Lung (tissue), 12 donors: Measurements from ENCODE around the gene UXS1. TPM values are rescaled to one million over a fixed set of nuclear protein-coding genes. Genes with fewer than 3 reads are reported as not detected.

Experiments used
- ATAC-seq: fragments of 200-7000 bp; cut with Tn5 transposase; one replicate; pipeline ENCODE4 v1.9.1; 2020; ENCODE audit warnings: moderate number of reproducible peaks; ENCODE audit not compliant: insufficient read depth, low FRiP score
- DNase-seq, 3 donors: peaks; one replicate each; pipeline ENCODE4 v3.0.0-alpha.2; 2013 to 2017
- H3K27ac ChIP-seq, 2 donors: one replicate each; pipeline ENCODE4 v1.5.1; 2013; ENCODE audit warnings: mild to moderate bottlenecking in 2 of 2, moderate library complexity in 2 of 2, control low read depth in 1 of 2, inconsistent platforms in 1 of 2, low read depth in 1 of 2, low read length in 1 of 2
- H3K27me3 ChIP-seq, 3 donors: one replicate each; pipeline ENCODE4 v1.5.1; 2013; ENCODE audit warnings: low read length in 2 of 3; ENCODE audit not compliant: control insufficient read depth in 3 of 3, insufficient read depth in 3 of 3
- H3K36me3 ChIP-seq, 4 donors: one replicate each; pipeline ENCODE4 v1.5.1; 2013; ENCODE audit warnings: low read length in 4 of 4, mild to moderate bottlenecking in 1 of 4, moderate library complexity in 1 of 4; ENCODE audit not compliant: control insufficient read depth in 4 of 4, insufficient read depth in 4 of 4
- H3K4me1 ChIP-seq, 5 donors: one replicate each; pipeline ENCODE4 v1.5.1; 2013; ENCODE audit warnings: low read length in 5 of 5, mild to moderate bottlenecking in 2 of 5, moderate library complexity in 1 of 5; ENCODE audit not compliant: control insufficient read depth in 5 of 5, insufficient read depth in 5 of 5
- H3K4me3 ChIP-seq: one replicate; pipeline ENCODE4 v1.5.1; 2013; ENCODE audit warnings: mild to moderate bottlenecking, control low read depth, moderate library complexity
- H3K9ac ChIP-seq, 2 donors: one replicate each; pipeline ENCODE4 v1.5.1; 2013; ENCODE audit warnings: low read length in 2 of 2, control low read depth in 1 of 2; ENCODE audit not compliant: insufficient read depth in 1 of 2
- H3K9me3 ChIP-seq, 4 donors: one replicate each; pipeline ENCODE4 v1.5.1; 2013; ENCODE audit warnings: low read length in 3 of 4, mild to moderate bottlenecking in 1 of 4, moderate library complexity in 1 of 4; ENCODE audit not compliant: control insufficient read depth in 4 of 4, insufficient read depth in 3 of 4
- WGBS, 2 donors: extraction: QIAGEN DNeasy Blood & Tissue Kit; methylation state at CpG; one replicate each; pipeline ENCODE4 v1.1.7; 2013; 5-methylcytosine and 5-hydroxymethylcytosine counted together
- polyA plus RNA-seq, 2 donors: library from polyadenylated mRNA; stranded (reverse); fragments of 200-250 nt; gene quantifications; one replicate each; pipeline ENCODE4 v1.2.1, GENCODE V29; 2013
- total RNA-seq, 2 donors: library from RNA; depleted of rRNA in 1 of 2; stranded (reverse); fragments of >200 nt in 1 of 2; gene quantifications; one replicate each; pipeline ENCODE4 v1.2.1, GENCODE V29; 2014 to 2021
- TF ChIP-seq, protein P1 (sequence below): IDR thresholded peaks from 2 replicates; pipeline ENCODE4 v1.5.1; 2012; ENCODE audit warnings: mild to moderate bottlenecking; ENCODE audit errors: control extremely low read depth, extremely low read depth
- donor health status: control.
- donor health status: control.
- donor health status: Bipolar disorder and iron deficiency.
- donor health status: healthy.
- donor health status: DM: yes; HTN: yes; CAD: no.

Gene UXS1
- total and polyA plus RNA-seq, 4 donors, result 24.6 to 96.5 (median 43.1) TPM

GRCh38 chr2:106147665-106148064 lies 46.4 kb downstream of the UXS1 start:
- 87 to 94% methylated on average over 3 of the region's 3 CpGs for WGBS, 2 donors
- H3K9me3 ChIP-seq, result no peaks in the 10 kb centered on the region
- no peak for ATAC-seq
- peaks cover 0 to 6% (median 5%) of the 10 kb centered on the region in 4 donors for H3K36me3 ChIP-seq
- no peak overlapping the region for H3K9ac ChIP-seq
- H3K27me3 ChIP-seq, result no peaks in the 10 kb centered on the region
- no peak for DNase-seq
- H3K27ac ChIP-seq, result no peak overlapping the region
- H3K4me3 ChIP-seq, result no peak overlapping the region
- peaks cover 0 to 3% (median 0%) of the 10 kb centered on the region in 5 donors for H3K4me1 ChIP-seq
- TF ChIP-seq, protein P1, sequence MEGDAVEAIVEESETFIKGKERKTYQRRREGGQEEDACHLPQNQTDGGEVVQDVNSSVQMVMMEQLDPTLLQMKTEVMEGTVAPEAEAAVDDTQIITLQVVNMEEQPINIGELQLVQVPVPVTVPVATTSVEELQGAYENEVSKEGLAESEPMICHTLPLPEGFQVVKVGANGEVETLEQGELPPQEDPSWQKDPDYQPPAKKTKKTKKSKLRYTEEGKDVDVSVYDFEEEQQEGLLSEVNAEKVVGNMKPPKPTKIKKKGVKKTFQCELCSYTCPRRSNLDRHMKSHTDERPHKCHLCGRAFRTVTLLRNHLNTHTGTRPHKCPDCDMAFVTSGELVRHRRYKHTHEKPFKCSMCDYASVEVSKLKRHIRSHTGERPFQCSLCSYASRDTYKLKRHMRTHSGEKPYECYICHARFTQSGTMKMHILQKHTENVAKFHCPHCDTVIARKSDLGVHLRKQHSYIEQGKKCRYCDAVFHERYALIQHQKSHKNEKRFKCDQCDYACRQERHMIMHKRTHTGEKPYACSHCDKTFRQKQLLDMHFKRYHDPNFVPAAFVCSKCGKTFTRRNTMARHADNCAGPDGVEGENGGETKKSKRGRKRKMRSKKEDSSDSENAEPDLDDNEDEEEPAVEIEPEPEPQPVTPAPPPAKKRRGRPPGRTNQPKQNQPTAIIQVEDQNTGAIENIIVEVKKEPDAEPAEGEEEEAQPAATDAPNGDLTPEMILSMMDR, result no peak

DNA sequence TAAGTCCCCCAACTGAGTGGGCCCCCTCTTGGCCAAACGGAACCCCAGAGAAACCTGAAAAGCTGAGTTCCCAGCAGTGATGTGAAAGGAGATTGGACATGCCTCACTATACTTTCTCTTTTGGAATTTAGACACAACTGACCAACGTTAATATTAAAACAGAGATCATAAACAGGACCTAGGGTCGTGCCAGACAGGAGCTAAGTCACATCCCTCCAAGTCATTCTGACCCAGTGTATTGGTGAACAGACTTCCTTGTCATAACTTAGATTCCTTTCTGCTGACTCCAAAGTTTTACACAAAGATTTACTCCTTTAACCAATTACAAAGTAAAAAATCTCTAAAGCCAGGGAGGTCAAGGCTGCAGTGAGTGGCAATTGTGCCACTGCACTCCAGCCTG lies 46.9 kb downstream of the UXS1 start:
- H3K9ac ChIP-seq, result no peak overlapping the region
- H3K27me3 ChIP-seq, result no peaks in the 10 kb centered on the region
- no peak overlapping the region for H3K27ac ChIP-seq
- DNase-seq, result no peak
- 58 to 79% methylated on average over 3 of the region's 3 CpGs for WGBS, 2 donors
- TF ChIP-seq, protein P1, result no peak
- no peaks in the 10 kb centered on the region for H3K9me3 ChIP-seq
- no peak for ATAC-seq
- H3K36me3 ChIP-seq, result peaks cover 0 to 6% (median 5%) of the 10 kb centered on the region in 4 donors
- H3K4me3 ChIP-seq, result no peak overlapping the region
- peaks cover 0 to 5% (median 0%) of the 10 kb centered on the region in 5 donors for H3K4me1 ChIP-seq

- Histone ChIP-seq H3K36me3 (peaks cover 0 to 6% (median 4%) of the 10 kb centered on the region in 4 donors), H3K27ac (no peak overlapping the region), H3K27me3 (no peaks in the 10 kb centered on the region), H3K9me3 (no peaks in the 10 kb centered on the region), H3K4me3 (no peak overlapping the region), H3K4me1 (peaks cover 0 to 16% (median 9%) of the 10 kb centered on the region in 5 donors), H3K9ac (no peak overlapping the region)
- no peak for DNase-seq
- no peak for ATAC-seq
- 80 to 88% methylated on average over 21 of the region's 21 CpGs for WGBS, 2 donors
- TF ChIP-seq, protein P1, result no peak
Measured at GRCh38 chr2:106144621-106145331, 49.3 kb downstream of the UXS1 start.
